A549 (cell line): ENCODE measurements around the gene TEX261. TPM values are rescaled to one million over a fixed set of nuclear protein-coding genes. Genes with fewer than 3 reads are reported as not detected.

Experiments
- ATAC-seq, 2 experiments: fragments of 200-7000 bp in 1 of 2; fragments of >200 bp in 1 of 2; cut with Nextera tagmentation in 1 of 2; cut with Tn5 transposase in 1 of 2; 3 replicates each; pipeline versions ENCODE4 v1.8.0 to v1.9.1; 2018 to 2020; ENCODE audit warnings: mild to moderate bottlenecking in 1 of 2, moderate library complexity in 1 of 2
- CTCF ChIA-PET: fragments of 300-600 bp; sonication (Branson Sonifier 250); formaldehyde crosslinking; extraction: SDS; loops from one replicate; lab custom pipeline; 2021; ENCODE audit warnings: antibody characterized with exemption, inconsistent platforms; lab: Yijun Ruan, JAX
- POLR2A ChIA-PET: fragments of 350-600 bp; formaldehyde crosslinking; extraction: SDS; loops from one replicate; lab custom pipeline; 2021; ENCODE audit warnings: antibody characterized with exemption, inconsistent platforms; lab: Yijun Ruan, JAX
- DNase-seq, 2 experiments: peaks; one replicate each; pipeline versions ENCODE4 v3.0.0 to v3.0.0-alpha.2; 2011 to 2016; ENCODE audit warnings: low read depth in 1 of 2, low spot score in 1 of 2
- FAIRE-seq: peaks from 2 replicates; lab custom pipeline; 2011; peaks lifted over from hg19 to GRCh38; lab: Jason Lieb, UNC
- H3K27ac ChIP-seq, 2 experiments: fragments of >200 bp; sonication (Bioruptor Twin); formaldehyde crosslinking; 3 replicates each; pipeline ENCODE4 v1.5.1; 2016 to 2017
- H3K4me1 ChIP-seq: fragments of >200 bp; sonication (Bioruptor Twin); formaldehyde crosslinking; 3 replicates; pipeline ENCODE4 v1.6.1; 2016
- H3K4me2 ChIP-seq: fragments of >200 bp; sonication (Bioruptor Twin); formaldehyde crosslinking; 3 replicates; pipeline ENCODE4 v1.6.1; 2016
- H3K4me3 ChIP-seq: fragments of >200 bp; sonication (Bioruptor Twin); formaldehyde crosslinking; 3 replicates; pipeline ENCODE4 v1.5.1; 2016
- H3K9me3 ChIP-seq: fragments of >200 bp; sonication (Bioruptor Twin); formaldehyde crosslinking; 3 replicates; pipeline ENCODE4 v1.6.1; 2016
- CBX8 ChIP-seq: fragments of 200-600 bp; sonication (generic); IDR thresholded peaks from 2 replicates; pipeline ENCODE4 v1.6.1; 2016
- EHMT2 ChIP-seq: fragments of 200-600 bp; sonication (generic); IDR thresholded peaks from 2 replicates; pipeline ENCODE4 v1.6.1; 2016; ENCODE audit warnings: antibody characterized with exemption, low read depth, mild to moderate bottlenecking, moderate library complexity
- ESRRA ChIP-seq: fragments of 150-350 bp; IDR thresholded peaks from 2 replicates; pipeline ENCODE4 v1.6.1; 2014; ENCODE audit warnings: mild to moderate bottlenecking, low read length, borderline replicate concordance
- GATA3 ChIP-seq: IDR thresholded peaks from 2 replicates; pipeline ENCODE4 v1.6.1; 2012; ENCODE audit warnings: borderline replicate concordance
- JUN ChIP-seq, 2 experiments: fragments of >200 bp; sonication (Bioruptor Twin); formaldehyde crosslinking; IDR thresholded peaks; 2 replicates in 1 of 2; 3 replicates in 1 of 2; pipeline ENCODE4 v1.6.1; 2016 to 2017
- NFE2L2 ChIP-seq: fragments of 150-350 bp; conservative IDR thresholded peaks from 2 replicates; pipeline ENCODE4 v1.6.1; 2014; ENCODE audit warnings: low read length
- PHF8 ChIP-seq: fragments of 200-600 bp; sonication (generic); IDR thresholded peaks from 2 replicates; pipeline ENCODE4 v1.6.1; 2016; ENCODE audit warnings: low read depth, mild to moderate bottlenecking, antibody characterized with exemption, moderate library complexity, borderline replicate concordance
- POLR2A ChIP-seq: IDR thresholded peaks from 2 replicates; pipeline ENCODE4 v1.6.1; 2012; ENCODE audit warnings: mild to moderate bottlenecking, low read length
- SMC3 ChIP-seq: fragments of >200 bp; sonication (Bioruptor Twin); formaldehyde crosslinking; IDR thresholded peaks from 3 replicates; pipeline ENCODE4 v1.6.1; 2018; ENCODE audit warnings: inconsistent platforms
- TFCP2L1 ChIP-seq: fragments of 250-450 bp; sonication (Bioruptor Pico); IDR thresholded peaks from 2 replicates; pipeline ENCODE4 v1.5.0; 2021; ENCODE audit warnings: mild to moderate bottlenecking
- ZC3H11A ChIP-seq: fragments of 450-650 bp; IDR thresholded peaks from 2 replicates; pipeline ENCODE4 v1.6.1; 2014; ENCODE audit warnings: antibody characterized with exemption, mild to moderate bottlenecking
- ZFP36 ChIP-seq: fragments of 450-650 bp; IDR thresholded peaks from 2 replicates; pipeline ENCODE4 v1.6.1; 2014; ENCODE audit warnings: borderline replicate concordance; ENCODE audit not compliant: partially characterized antibody
- WGBS: methylation state at CpG from one replicate; pipeline ENCODE4 v1.1.6; 2017; ENCODE audit errors: missing lambda C conversion rate; 5-methylcytosine and 5-hydroxymethylcytosine counted together
- polyA minus RNA-seq: library from RNA; depleted of rRNA, polyadenylated mRNA; stranded (reverse); fragments of >200 nt; gene quantifications from 2 replicates; pipeline ENCODE4 v1.2.3, GENCODE V29; 2011; rRNA and poly(A)+ RNA removed
- polyA plus RNA-seq, 4 experiments: library from polyadenylated mRNA; depleted of rRNA in 3 of 4; stranded (reverse); fragments of >200 nt; fragmentation: RNase III in 1 of 4; extraction: RNeasy Plus Mini Kit Qiagen cat#74134 plus additional on column Dnase treatment in 1 of 4; gene quantifications; 2 replicates in 3 of 4; 3 replicates in 1 of 4; pipeline ENCODE4 v1.2.3, GENCODE V29; 2011 to 2017
- TF ChIP-seq, protein P1 (sequence below): fragments of >200 bp; sonication (Bioruptor Twin); formaldehyde crosslinking; IDR thresholded peaks from 3 replicates; pipeline ENCODE4 v1.6.1; 2016
- TF ChIP-seq, protein P2 (sequence below): fragments of >200 bp; sonication (Bioruptor Twin); formaldehyde crosslinking; IDR thresholded peaks from 3 replicates; pipeline ENCODE4 v1.5.1; 2016
- TF ChIP-seq, protein P3 (sequence below): IDR thresholded peaks from 2 replicates; pipeline ENCODE4 v1.6.1; 2012
- TF ChIP-seq, protein P4 (sequence below): fragments of 450-650 bp; IDR thresholded peaks from 2 replicates; pipeline ENCODE4 v1.6.1; 2014; ENCODE audit warnings: antibody characterized with exemption
- TF ChIP-seq, protein P5 (sequence below): fragments of 200-600 bp; sonication (generic); IDR thresholded peaks from 2 replicates; pipeline ENCODE4 v1.6.1; 2016; ENCODE audit warnings: antibody characterized with exemption, mild to moderate bottlenecking, moderate library complexity

The TEX261 gene
- 87.1 and 109 TPM in 2 replicates for polyA plus RNA-seq (2011; rRNA removed)
- 82.2 and 86.0 TPM in 2 replicates for polyA plus RNA-seq (2012; cell fraction: cytosol; rRNA removed)
- polyA plus RNA-seq (2012; cell fraction: nucleus; rRNA removed), result 52.7 and 65.2 TPM in 2 replicates
- polyA plus RNA-seq (2017; fragmentation: RNase III; extraction: RNeasy Plus Mini Kit Qiagen cat#74134 plus additional on column Dnase treatment), result 71.3 to 76.3 TPM (median 73.6 TPM) in 3 replicates
- polyA minus RNA-seq, result 115 and 136 TPM in 2 replicates

DNA sequence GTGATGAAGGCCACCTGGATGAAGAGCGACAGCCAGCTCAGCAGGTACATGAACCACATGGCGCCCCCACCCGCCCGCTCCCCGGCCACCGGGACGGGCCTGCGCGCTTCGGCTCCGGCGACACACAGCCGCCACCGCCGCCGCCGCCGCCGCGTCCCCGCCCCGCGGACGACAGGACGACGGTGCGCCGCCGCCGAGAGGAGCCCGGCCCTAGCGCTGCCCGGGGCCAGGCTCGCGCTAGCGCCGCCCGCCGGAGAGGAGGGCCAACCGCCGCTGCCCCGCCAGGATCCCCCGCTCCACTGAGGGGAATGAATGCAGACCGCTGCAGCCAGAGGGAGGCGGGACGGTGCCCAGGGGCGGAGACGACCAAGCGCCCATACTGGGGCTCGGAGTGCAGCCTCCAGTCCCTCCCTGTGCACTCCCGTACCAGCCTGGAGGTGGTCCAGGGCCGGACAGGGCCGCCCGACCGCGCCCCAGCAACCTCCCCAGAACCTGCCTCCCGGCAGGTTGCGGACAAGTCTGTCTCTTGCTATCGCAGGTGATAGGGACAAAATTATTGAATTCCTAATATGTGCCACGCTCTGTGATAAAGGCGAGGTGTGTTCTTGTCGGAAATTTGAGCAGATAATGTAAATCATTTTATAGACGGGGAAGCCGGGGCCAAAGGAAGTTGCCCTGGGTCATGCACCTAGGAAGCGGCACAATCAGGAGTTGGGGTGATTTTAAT is at the start of gene TEX261:
Gene TEX261, minus strand, starts transcription at position 175 of the 727 bp plus-strand sequence. Its CDS starts 116 bp downstream, at position 59.
- peak within 1 kb of the TSS; percentile 81 to 96 for H3K27ac ChIP-seq
- peak; percentile 96 to 99 for ATAC-seq
- WGBS, result under 1% methylated on average over 15 of the region's 65 CpGs
- H3K4me1 ChIP-seq, result peaks cover 17% of the 10 kb centered on the region; the same call in 2 of the 3 replicates
- no peak for FAIRE-seq
- CTCF ChIA-PET, result interaction anchor here (1.0 kb wide), 1 partner anchor 14 kb away, joined by 5 read pairs; no protein-coding TSS in a partner anchor
- H3K4me3 ChIP-seq, result peak within 1 kb of the TSS; percentile 83
- peak; percentile 92 to 93 for DNase-seq
- no peaks in the 10 kb centered on the region for H3K9me3 ChIP-seq
- peak; percentile 39; the same call in 1 of the 2 replicates for TF ChIP-seq GATA3
- TF ChIP-seq SMC3, result peak; percentile 28; the same call in 1 of the 3 replicates
- TF ChIP-seq JUN (IDR thresholded peaks at IDR 0.05), result peak; percentile 84 to 97
- TF ChIP-seq, protein P1, sequence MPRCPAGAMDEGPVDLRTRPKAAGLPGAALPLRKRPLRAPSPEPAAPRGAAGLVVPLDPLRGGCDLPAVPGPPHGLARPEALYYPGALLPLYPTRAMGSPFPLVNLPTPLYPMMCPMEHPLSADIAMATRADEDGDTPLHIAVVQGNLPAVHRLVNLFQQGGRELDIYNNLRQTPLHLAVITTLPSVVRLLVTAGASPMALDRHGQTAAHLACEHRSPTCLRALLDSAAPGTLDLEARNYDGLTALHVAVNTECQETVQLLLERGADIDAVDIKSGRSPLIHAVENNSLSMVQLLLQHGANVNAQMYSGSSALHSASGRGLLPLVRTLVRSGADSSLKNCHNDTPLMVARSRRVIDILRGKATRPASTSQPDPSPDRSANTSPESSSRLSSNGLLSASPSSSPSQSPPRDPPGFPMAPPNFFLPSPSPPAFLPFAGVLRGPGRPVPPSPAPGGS, result peak; percentile 84; the same call in 2 of the 3 replicates
- TF ChIP-seq PHF8, result peak; percentile 59; the same call in 1 of the 2 replicates
- no peak for TF ChIP-seq TFCP2L1
- no peak for TF ChIP-seq ZC3H11A
- TF ChIP-seq EHMT2, result no peak
- TF ChIP-seq, protein P2, sequence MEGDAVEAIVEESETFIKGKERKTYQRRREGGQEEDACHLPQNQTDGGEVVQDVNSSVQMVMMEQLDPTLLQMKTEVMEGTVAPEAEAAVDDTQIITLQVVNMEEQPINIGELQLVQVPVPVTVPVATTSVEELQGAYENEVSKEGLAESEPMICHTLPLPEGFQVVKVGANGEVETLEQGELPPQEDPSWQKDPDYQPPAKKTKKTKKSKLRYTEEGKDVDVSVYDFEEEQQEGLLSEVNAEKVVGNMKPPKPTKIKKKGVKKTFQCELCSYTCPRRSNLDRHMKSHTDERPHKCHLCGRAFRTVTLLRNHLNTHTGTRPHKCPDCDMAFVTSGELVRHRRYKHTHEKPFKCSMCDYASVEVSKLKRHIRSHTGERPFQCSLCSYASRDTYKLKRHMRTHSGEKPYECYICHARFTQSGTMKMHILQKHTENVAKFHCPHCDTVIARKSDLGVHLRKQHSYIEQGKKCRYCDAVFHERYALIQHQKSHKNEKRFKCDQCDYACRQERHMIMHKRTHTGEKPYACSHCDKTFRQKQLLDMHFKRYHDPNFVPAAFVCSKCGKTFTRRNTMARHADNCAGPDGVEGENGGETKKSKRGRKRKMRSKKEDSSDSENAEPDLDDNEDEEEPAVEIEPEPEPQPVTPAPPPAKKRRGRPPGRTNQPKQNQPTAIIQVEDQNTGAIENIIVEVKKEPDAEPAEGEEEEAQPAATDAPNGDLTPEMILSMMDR, result peak; percentile 89
- TF ChIP-seq NFE2L2, result no peak
- TF ChIP-seq POLR2A, result peak; percentile 62
- TF ChIP-seq, protein P3, sequence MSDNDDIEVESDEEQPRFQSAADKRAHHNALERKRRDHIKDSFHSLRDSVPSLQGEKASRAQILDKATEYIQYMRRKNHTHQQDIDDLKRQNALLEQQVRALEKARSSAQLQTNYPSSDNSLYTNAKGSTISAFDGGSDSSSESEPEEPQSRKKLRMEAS, result peak; percentile 35; the same call in 1 of the 2 replicates
- TF ChIP-seq CBX8, result no peak
- TF ChIP-seq ZFP36, result no peak
- POLR2A ChIA-PET, result no interaction called here
- peak within 1 kb of the TSS; percentile 97 for H3K4me2 ChIP-seq

DNA sequence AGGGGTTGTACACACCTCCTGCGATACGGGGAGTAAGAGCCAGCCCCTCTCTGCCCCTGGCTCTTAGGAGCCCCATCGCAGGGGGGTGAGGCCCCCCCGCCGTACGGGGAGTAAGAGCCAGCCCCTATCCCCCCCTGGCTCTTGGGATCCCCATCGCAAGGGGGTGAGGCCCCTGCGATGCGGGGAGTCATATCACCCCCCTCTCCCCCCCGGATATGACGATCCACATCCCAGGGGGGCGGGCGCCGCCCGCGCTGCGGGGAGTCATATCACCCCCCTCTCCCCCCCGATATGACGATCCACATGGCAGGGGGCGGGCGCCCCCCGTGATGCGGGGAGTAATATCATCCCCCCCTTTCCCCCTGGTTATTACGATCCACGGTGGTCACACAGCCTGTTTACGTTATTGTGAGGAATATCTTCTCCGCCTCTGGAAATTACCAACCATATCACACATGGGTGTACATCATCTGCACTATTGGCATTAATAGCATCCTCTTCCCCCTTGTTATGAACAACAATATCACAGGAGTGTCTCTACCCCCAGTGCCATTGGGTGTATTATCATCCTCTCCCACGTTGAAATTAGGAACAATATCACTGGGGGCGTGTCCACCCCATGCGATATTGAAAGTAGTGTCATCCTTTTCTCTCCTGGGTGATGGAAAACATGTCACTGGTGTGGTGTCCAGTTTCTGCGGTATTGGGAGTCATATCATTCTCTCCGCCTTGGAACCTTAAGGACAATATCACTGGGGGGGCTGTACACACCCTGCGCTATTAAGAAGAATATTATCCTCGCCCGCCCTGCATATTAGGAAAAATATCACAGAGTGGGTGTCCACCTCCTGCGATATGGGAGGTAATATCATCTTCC is 49.1 kb upstream of the TEX261 start:
- no peak overlapping the region for H3K27ac ChIP-seq
- H3K9me3 ChIP-seq, result no peaks in the 10 kb centered on the region
- CTCF ChIA-PET, result no interaction called here
- H3K4me2 ChIP-seq, result peak overlapping the region; percentile 46
- no peaks in the 10 kb centered on the region for H3K4me1 ChIP-seq
- WGBS, result 46% methylated on average over 15 of the region's 36 CpGs
- POLR2A ChIA-PET, result no interaction called here
- FAIRE-seq (no peak), DNase-seq (no peak), ATAC-seq (peak; percentile 43 to 55; a peak in 3 of 6 replicates)
- no peak overlapping the region for H3K4me3 ChIP-seq
- TF ChIP-seq, protein P2, result no peak
- TF ChIP-seq, protein P4, sequence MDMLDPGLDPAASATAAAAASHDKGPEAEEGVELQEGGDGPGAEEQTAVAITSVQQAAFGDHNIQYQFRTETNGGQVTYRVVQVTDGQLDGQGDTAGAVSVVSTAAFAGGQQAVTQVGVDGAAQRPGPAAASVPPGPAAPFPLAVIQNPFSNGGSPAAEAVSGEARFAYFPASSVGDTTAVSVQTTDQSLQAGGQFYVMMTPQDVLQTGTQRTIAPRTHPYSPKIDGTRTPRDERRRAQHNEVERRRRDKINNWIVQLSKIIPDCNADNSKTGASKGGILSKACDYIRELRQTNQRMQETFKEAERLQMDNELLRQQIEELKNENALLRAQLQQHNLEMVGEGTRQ, result no peak
- TF ChIP-seq ESRRA (no peak), POLR2A (no peak)
- TF ChIP-seq, protein P5, sequence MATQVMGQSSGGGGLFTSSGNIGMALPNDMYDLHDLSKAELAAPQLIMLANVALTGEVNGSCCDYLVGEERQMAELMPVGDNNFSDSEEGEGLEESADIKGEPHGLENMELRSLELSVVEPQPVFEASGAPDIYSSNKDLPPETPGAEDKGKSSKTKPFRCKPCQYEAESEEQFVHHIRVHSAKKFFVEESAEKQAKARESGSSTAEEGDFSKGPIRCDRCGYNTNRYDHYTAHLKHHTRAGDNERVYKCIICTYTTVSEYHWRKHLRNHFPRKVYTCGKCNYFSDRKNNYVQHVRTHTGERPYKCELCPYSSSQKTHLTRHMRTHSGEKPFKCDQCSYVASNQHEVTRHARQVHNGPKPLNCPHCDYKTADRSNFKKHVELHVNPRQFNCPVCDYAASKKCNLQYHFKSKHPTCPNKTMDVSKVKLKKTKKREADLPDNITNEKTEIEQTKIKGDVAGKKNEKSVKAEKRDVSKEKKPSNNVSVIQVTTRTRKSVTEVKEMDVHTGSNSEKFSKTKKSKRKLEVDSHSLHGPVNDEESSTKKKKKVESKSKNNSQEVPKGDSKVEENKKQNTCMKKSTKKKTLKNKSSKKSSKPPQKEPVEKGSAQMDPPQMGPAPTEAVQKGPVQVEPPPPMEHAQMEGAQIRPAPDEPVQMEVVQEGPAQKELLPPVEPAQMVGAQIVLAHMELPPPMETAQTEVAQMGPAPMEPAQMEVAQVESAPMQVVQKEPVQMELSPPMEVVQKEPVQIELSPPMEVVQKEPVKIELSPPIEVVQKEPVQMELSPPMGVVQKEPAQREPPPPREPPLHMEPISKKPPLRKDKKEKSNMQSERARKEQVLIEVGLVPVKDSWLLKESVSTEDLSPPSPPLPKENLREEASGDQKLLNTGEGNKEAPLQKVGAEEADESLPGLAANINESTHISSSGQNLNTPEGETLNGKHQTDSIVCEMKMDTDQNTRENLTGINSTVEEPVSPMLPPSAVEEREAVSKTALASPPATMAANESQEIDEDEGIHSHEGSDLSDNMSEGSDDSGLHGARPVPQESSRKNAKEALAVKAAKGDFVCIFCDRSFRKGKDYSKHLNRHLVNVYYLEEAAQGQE, result no peak
- TF ChIP-seq, protein P1, result no peak
